Measurements from ENCODE around the gene FBXO47. TPM values are rescaled to one million over a fixed set of nuclear protein-coding genes. Genes with fewer than 3 reads are reported as not detected.

Gene FBXO47
- total and polyA plus RNA-seq, 2 of the 13 experiments (the other 11 are each of a cell fraction or from before 2014, with no cell fraction given) = not detected

DNA sequence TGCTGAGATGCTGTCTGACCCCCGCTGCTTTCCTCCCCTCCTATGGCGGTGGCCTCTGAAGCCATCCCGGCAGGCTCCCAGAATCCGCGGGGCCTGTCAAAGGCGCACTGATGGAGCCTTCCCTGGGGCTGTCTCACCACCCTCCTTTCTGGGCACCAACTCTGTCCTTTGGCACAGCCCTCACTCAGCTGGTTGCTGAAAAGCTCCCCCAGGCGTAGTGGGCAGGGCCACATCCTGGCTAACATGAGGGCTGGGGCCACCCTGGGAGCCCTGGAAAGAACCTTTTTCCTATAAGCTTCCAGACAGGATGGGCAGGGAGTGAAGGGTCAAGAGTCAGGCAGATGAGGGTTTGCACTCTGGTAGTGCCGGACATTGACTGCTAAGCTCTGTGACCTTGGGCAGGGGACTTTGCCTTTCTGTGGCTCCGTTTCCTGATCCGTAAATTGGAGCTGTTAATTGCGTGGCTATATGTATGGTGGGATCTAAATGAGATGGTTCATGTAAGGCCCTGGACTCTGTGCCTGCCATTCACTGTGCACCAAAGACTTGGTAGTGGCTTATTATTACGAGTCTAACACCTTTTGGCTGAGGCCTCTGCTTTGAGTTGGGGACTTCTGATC lies 69.4 kb downstream of the FBXO47 start (continued):
- TF ChIP-seq, protein P1, sequence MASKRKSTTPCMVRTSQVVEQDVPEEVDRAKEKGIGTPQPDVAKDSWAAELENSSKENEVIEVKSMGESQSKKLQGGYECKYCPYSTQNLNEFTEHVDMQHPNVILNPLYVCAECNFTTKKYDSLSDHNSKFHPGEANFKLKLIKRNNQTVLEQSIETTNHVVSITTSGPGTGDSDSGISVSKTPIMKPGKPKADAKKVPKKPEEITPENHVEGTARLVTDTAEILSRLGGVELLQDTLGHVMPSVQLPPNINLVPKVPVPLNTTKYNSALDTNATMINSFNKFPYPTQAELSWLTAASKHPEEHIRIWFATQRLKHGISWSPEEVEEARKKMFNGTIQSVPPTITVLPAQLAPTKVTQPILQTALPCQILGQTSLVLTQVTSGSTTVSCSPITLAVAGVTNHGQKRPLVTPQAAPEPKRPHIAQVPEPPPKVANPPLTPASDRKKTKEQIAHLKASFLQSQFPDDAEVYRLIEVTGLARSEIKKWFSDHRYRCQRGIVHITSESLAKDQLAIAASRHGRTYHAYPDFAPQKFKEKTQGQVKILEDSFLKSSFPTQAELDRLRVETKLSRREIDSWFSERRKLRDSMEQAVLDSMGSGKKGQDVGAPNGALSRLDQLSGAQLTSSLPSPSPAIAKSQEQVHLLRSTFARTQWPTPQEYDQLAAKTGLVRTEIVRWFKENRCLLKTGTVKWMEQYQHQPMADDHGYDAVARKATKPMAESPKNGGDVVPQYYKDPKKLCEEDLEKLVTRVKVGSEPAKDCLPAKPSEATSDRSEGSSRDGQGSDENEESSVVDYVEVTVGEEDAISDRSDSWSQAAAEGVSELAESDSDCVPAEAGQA (IDR thresholded peaks at IDR 0.05; ENCODE audit: low read depth) = peak; percentile 29; the same call in 1 of the 2 replicates
- TF ChIP-seq, protein P1 (CRISPR knock-in tag; IDR thresholded peaks at IDR 0.05; ENCODE audit: borderline replicate concordance) = no peak
- TF ChIP-seq MIXL1 (CRISPR knock-in tag; IDR thresholded peaks at IDR 0.05) (no peak), HNF4G (IDR thresholded peaks at IDR 0.05; ENCODE audit: borderline replicate concordance, low read depth, low read length) (peak; percentile 64), HNF4G (CRISPR knock-in tag; IDR thresholded peaks at IDR 0.05; ENCODE audit: borderline replicate concordance, low read depth) (peak; percentile 55; the same call in 1 of the 2 replicates), NR2F6 (IDR thresholded peaks at IDR 0.05) (peak; percentile 58), NR2F6 (CRISPR knock-in tag; IDR thresholded peaks at IDR 0.05) (peak; percentile 66; the same call in 1 of the 2 replicates), ISX (CRISPR knock-in tag; conservative IDR thresholded peaks at IDR 0.05) (no peak), RBM22 (optimal IDR thresholded peaks at IDR 0.05; ENCODE audit: low read length) (peak; percentile 38), ZNF772 (CRISPR knock-in tag; IDR thresholded peaks at IDR 0.05) (0 out of 2 replicates have a peak, but pooled peaks have one; percentile 44), ESRRA (CRISPR knock-in tag; IDR thresholded peaks at IDR 0.05; ENCODE audit: low read depth) (peak; percentile 95), PHF21A (CRISPR knock-in tag; IDR thresholded peaks at IDR 0.05) (peak; percentile 45; the same call in 1 of the 2 replicates), NR2F1 (CRISPR knock-in tag; IDR thresholded peaks at IDR 0.05) (peak; percentile 49 to 59; a peak in 2 of 4 replicates), HNF4A (CRISPR knock-in tag; IDR thresholded peaks at IDR 0.05) (peak; percentile 80), POLR2G (IDR thresholded peaks at IDR 0.05; ENCODE audit: low read depth, low read length) (peak; percentile 25; the same call in 1 of the 2 replicates), YY1 (IDR thresholded peaks at IDR 0.05; ENCODE audit: insufficient read depth, insufficient replicate concordance, low read depth, low read length) (peak; percentile 16), ZNF547 (CRISPR knock-in tag; IDR thresholded peaks at IDR 0.05) (no peak), NCOR1 (IDR thresholded peaks at IDR 0.05; ENCODE audit: borderline replicate concordance, low read length) (0 out of 2 replicates have a peak, but pooled peaks have one; percentile 30), ARNTL (CRISPR knock-in tag; IDR thresholded peaks at IDR 0.05) (0 out of 2 replicates have a peak, but pooled peaks have one; percentile 12), DPF2 (CRISPR knock-in tag; IDR thresholded peaks at IDR 0.05; ENCODE audit: borderline replicate concordance, low read depth) (no peak)
- TF ChIP-seq, protein P2, sequence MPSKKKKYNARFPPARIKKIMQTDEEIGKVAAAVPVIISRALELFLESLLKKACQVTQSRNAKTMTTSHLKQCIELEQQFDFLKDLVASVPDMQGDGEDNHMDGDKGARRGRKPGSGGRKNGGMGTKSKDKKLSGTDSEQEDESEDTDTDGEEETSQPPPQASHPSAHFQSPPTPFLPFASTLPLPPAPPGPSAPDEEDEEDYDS (CRISPR knock-in tag; IDR thresholded peaks at IDR 0.05) = no peak
- TF ChIP-seq, protein P3, sequence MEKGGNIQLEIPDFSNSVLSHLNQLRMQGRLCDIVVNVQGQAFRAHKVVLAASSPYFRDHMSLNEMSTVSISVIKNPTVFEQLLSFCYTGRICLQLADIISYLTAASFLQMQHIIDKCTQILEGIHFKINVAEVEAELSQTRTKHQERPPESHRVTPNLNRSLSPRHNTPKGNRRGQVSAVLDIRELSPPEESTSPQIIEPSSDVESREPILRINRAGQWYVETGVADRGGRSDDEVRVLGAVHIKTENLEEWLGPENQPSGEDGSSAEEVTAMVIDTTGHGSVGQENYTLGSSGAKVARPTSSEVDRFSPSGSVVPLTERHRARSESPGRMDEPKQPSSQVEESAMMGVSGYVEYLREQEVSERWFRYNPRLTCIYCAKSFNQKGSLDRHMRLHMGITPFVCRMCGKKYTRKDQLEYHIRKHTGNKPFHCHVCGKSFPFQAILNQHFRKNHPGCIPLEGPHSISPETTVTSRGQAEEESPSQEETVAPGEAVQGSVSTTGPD (CRISPR knock-in tag; IDR thresholded peaks at IDR 0.05) = 0 out of 2 replicates have a peak, but pooled peaks have one; percentile 40
- TF ChIP-seq, protein P4, sequence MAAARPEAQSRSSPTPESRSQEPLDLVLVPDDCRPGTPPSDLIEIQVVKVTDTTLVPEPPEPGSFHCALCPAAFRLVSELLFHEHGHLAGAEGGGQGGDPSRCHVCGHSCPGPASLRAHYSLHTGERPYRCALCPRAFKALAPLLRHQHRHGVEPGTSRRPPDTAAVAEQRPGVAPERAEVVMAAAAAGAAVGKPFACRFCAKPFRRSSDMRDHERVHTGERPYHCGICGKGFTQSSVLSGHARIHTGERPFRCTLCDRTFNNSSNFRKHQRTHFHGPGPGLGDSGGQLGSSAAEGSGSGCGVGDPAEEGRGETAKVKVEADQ (CRISPR knock-in tag; IDR thresholded peaks at IDR 0.05; ENCODE audit: borderline replicate concordance) = no peak

Measured in HepG2 (cell line).